Coronary artery (tissue), 2 donors: ENCODE results near the gene LILRB4.
"Not testable (repeated sequence)": the region's sequence is repeated elsewhere in the genome, so short reads cannot be mapped to it uniquely, and the experiment has no call there.

Source experiments
- DNase-seq: peaks from one replicate; pipeline ENCODE4 v3.0.0-alpha.2; 2017; ENCODE audit warnings: low spot score
- H3K27ac ChIP-seq, 2 donors: fragments of 200-600 bp; sonication (generic); one replicate each; pipeline ENCODE4 v1.5.1; 2016 to 2019
- H3K4me3 ChIP-seq: fragments of 200-600 bp; sonication (generic); 2 replicates; pipeline ENCODE4 v1.5.1; 2016; ENCODE audit warnings: mild to moderate bottlenecking, moderate library complexity
- CTCF ChIP-seq: fragments of 200-600 bp; sonication (generic); IDR thresholded peaks from one replicate; pipeline ENCODE4 v1.5.1; 2019; ENCODE audit warnings: antibody characterized with exemption

Gene LILRB4

GRCh38 chr19:54626757-54627156 is 36.0 kb upstream of the LILRB4 start:
- no peak for DNase-seq
- H3K27ac ChIP-seq: no peak overlapping the region
- no peak overlapping the region for H3K4me3 ChIP-seq
- no peak for TF ChIP-seq CTCF

- H3K27ac ChIP-seq, H3K4me3 ChIP-seq, DNase-seq: not testable (repeated sequence)
Measured at GRCh38 chr19:54627912-54628311, 34.9 kb upstream of the LILRB4 start.

- not testable (repeated sequence) for DNase-seq
- peak within 1 kb of the TSS; percentile 38 for H3K4me3 ChIP-seq
- H3K27ac ChIP-seq: peak within 1 kb of the TSS in 1 of 2 donors; percentile 32
Measured at GRCh38 chr19:54630262-54630661, 32.5 kb upstream of the LILRB4 start, which contains the start of gene LILRB1. Gene LILRB1, plus strand, starts transcription at chr19:54630484. Its CDS starts 590 bp downstream, at chr19:54631074.

GRCh38 chr19:54630782-54631181 is 32.0 kb upstream of the LILRB4 start:
- no peak for TF ChIP-seq CTCF
- peak overlapping the region in 1 of 2 donors; percentile 32 for H3K27ac ChIP-seq
- DNase-seq: no peak
- H3K4me3 ChIP-seq: peak overlapping the region; percentile 38

- not testable (repeated sequence) for H3K4me3 ChIP-seq, DNase-seq, H3K27ac ChIP-seq
Measured at GRCh38 chr19:54631489-54632337, 31.1 kb upstream of the LILRB4 start.

GRCh38 chr19:54632517-54632916 is 30.3 kb upstream of the LILRB4 start:
- not testable (repeated sequence) for H3K27ac ChIP-seq, DNase-seq, H3K4me3 ChIP-seq

- no peak for TF ChIP-seq CTCF
- H3K4me3 ChIP-seq: no peak overlapping the region
- no peak overlapping the region for H3K27ac ChIP-seq
- no peak for DNase-seq
Measured at GRCh38 chr19:54633401-54633800, 29.4 kb upstream of the LILRB4 start.

GRCh38 chr19:54636081-54636480 is 26.7 kb upstream of the LILRB4 start:
- H3K4me3 ChIP-seq, H3K27ac ChIP-seq, DNase-seq: not testable (repeated sequence)

- H3K4me3 ChIP-seq: no peak overlapping the region
- DNase-seq: no peak
- H3K27ac ChIP-seq: no peak overlapping the region
- no peak for TF ChIP-seq CTCF
Measured at GRCh38 chr19:54638683-54639082, 24.1 kb upstream of the LILRB4 start.

GRCh38 chr19:54642953-54643352 is 19.8 kb upstream of the LILRB4 start:
- not testable (repeated sequence) for H3K27ac ChIP-seq, DNase-seq, H3K4me3 ChIP-seq

GRCh38 chr19:54643583-54643982 is 19.2 kb upstream of the LILRB4 start:
- not testable (repeated sequence) for H3K4me3 ChIP-seq, DNase-seq
- H3K27ac ChIP-seq: peak overlapping the region in 1 of 2 donors; percentile 11
